K562 (cell line): ENCODE results near the gene IFIT2. TPM values are rescaled to one million over a fixed set of nuclear protein-coding genes. Genes with fewer than 3 reads are reported as not detected.

Experiments used
- ATAC-seq: fragments of 200-7000 bp; cut with Tn5 transposase; 3 replicates; pipeline ENCODE4 v1.9.1; 2020; ENCODE audit warnings: moderate library complexity
- BruUV-seq: library from RNA; stranded (reverse); fragments of 400-500 nt; replicated peaks from 2 replicates; lab custom pipeline; 2021; lab: Mats Ljungman, UMichigan
- CTCF ChIA-PET: fragments of 300-600 bp; formaldehyde crosslinking; extraction: SDS; loops from one replicate; lab custom pipeline; 2021; ENCODE audit warnings: low intra/inter-chr PET ratio; lab: Yijun Ruan, JAX
- POLR2A ChIA-PET: fragments of 300-600, 350-650 bp; sonication (Branson Sonifier 250); formaldehyde crosslinking; extraction: SDS; loops from one replicate; lab custom pipeline; 2021; ENCODE audit warnings: antibody characterized with exemption, inconsistent platforms; lab: Yijun Ruan, JAX
- DNase-seq, 4 experiments: peaks; one replicate each; pipeline versions ENCODE4 v3.0.0 to v3.0.0-alpha.2; 2011 to 2018; ENCODE audit warnings: low spot score in 3 of 4, mixed read lengths in 3 of 4; ENCODE audit errors: extremely low read depth in 1 of 4
- FAIRE-seq: peaks from 2 replicates; lab custom pipeline; 2011; peaks lifted over from hg19 to GRCh38; lab: Jason Lieb, UNC
- H2AFZ ChIP-seq: 2 replicates; pipeline ENCODE4 v1.6.0; 2011; ENCODE audit warnings: low read depth, low read length, control low read depth, inconsistent platforms
- H3K27ac ChIP-seq: fragments of 200-600 bp; 3 replicates; pipeline ENCODE4 v1.8.0; 2011; ENCODE audit warnings: low read depth, mild to moderate bottlenecking, control low read depth, inconsistent platforms, low read length, moderate library complexity, mixed read lengths; ENCODE audit errors: extremely low read depth
- H3K27me3 ChIP-seq, 2 experiments: fragments of 300-600 bp in 1 of 2; 2 replicates in 1 of 2; 3 replicates in 1 of 2; pipeline versions ENCODE4 v1.6.0 to v1.8.0; 2011; ENCODE audit warnings: inconsistent platforms in 2 of 2, low read length in 2 of 2, mild to moderate bottlenecking in 1 of 2, mixed read lengths in 1 of 2, moderate library complexity in 1 of 2; ENCODE audit not compliant: control insufficient read depth in 2 of 2, insufficient read depth in 2 of 2
- H3K36me3 ChIP-seq: fragments of 300-600 bp; 3 replicates; pipeline ENCODE4 v1.8.0; 2011; ENCODE audit warnings: mild to moderate bottlenecking, low read length, inconsistent platforms; ENCODE audit not compliant: control insufficient read depth, insufficient read depth
- H3K4me1 ChIP-seq, 2 experiments: fragments of 200-600 bp in 1 of 2; replicated peaks in 1 of 2; 2 replicates in 1 of 2; 3 replicates in 1 of 2; pipeline versions ENCODE4 v1.5.1 to v1.8.0; 2011; ENCODE audit warnings: inconsistent platforms in 2 of 2, low read length in 2 of 2, mild to moderate bottlenecking in 1 of 2, mixed read lengths in 1 of 2, moderate library complexity in 1 of 2; ENCODE audit not compliant: control insufficient read depth in 2 of 2, insufficient read depth in 2 of 2
- H3K4me2 ChIP-seq: 2 replicates; pipeline ENCODE4 v1.6.1; 2011; ENCODE audit warnings: low read length, control low read depth, inconsistent platforms, mixed read lengths; ENCODE audit not compliant: insufficient read depth
- H3K4me3 ChIP-seq: fragments of 200-600 bp; sonication (generic), shearing (Covaris generic); 2 replicates; pipeline ENCODE4 v1.5.1; 2016; ENCODE audit warnings: control low read depth, inconsistent platforms
- H3K79me2 ChIP-seq: fragments of 200-600 bp; 3 replicates; pipeline ENCODE4 v1.8.0; 2011; ENCODE audit warnings: low read length, inconsistent platforms; ENCODE audit not compliant: control insufficient read depth, insufficient read depth
- H3K9ac ChIP-seq, 2 experiments: 2 replicates each; pipeline versions ENCODE4 v1.6.0 to v1.6.1; 2011; ENCODE audit warnings: low read depth in 2 of 2, low read length in 2 of 2, control low read depth in 1 of 2, inconsistent platforms in 1 of 2, mild to moderate bottlenecking in 1 of 2, mixed read lengths in 1 of 2; ENCODE audit not compliant: insufficient read depth in 1 of 2
- H3K9me1 ChIP-seq: one replicate; pipeline ENCODE4 v1.6.0; 2011; ENCODE audit warnings: inconsistent platforms, mild to moderate bottlenecking, low read length, moderate library complexity; ENCODE audit not compliant: control insufficient read depth, insufficient read depth
- H3K9me3 ChIP-seq: replicated peaks from 2 replicates; pipeline ENCODE4 v1.5.1; 2011; ENCODE audit warnings: low read depth, low read length, inconsistent platforms; ENCODE audit not compliant: control insufficient read depth, insufficient read depth
- H4K20me1 ChIP-seq: replicated peaks from 2 replicates; pipeline ENCODE4 v1.6.1; 2011; ENCODE audit warnings: low read length, inconsistent platforms, mixed read lengths; ENCODE audit not compliant: control insufficient read depth, insufficient read depth
- CBX1 ChIP-seq: sonication (generic); IDR thresholded peaks from 2 replicates; pipeline ENCODE4 v1.6.1; 2016; ENCODE audit warnings: antibody characterized with exemption, low read depth, mild to moderate bottlenecking
- CTBP1 ChIP-seq: fragments of 450-650 bp; IDR thresholded peaks from 2 replicates; pipeline ENCODE4 v1.6.1; 2016; ENCODE audit warnings: borderline replicate concordance
- FOXP4 ChIP-seq: sonication (generic); formaldehyde crosslinking; IDR thresholded peaks from 2 replicates; pipeline ENCODE4 v1.8.0; 2022; ENCODE audit warnings: mild to moderate bottlenecking, missing genetic modification reagents, borderline replicate concordance
- MCM3 ChIP-seq: fragments of 450-650 bp; IDR thresholded peaks from 2 replicates; pipeline ENCODE4 v1.6.1; 2016
- RFX1 ChIP-seq: fragments of 450-650 bp; IDR thresholded peaks from 2 replicates; pipeline ENCODE4 v1.6.1; 2016; ENCODE audit warnings: mild to moderate bottlenecking, moderate library complexity
- SETDB1 ChIP-seq: IDR thresholded peaks from one replicate; pipeline ENCODE4 v1.6.1; 2012; ENCODE audit warnings: low read length, control low read depth, inconsistent platforms
- WGBS: fragments of 100-300 bp; shearing (Covaris generic); methylation state at CpG from one replicate; pipeline ENCODE4 v1.1.6; 2016; ENCODE audit warnings: low coverage, mixed read lengths; ENCODE audit not compliant: insufficient coverage; ENCODE audit errors: missing lambda C conversion rate; 5-methylcytosine and 5-hydroxymethylcytosine counted together
- in situ Hi-C: fragments of 300-500 bp; cut with MboI; formaldehyde crosslinking; loops from 4 replicates; pipeline ENCODE4 v1.15.0; 2018; ENCODE audit warnings: inconsistent platforms, mixed read lengths
- intact Hi-C: fragments of 100-400 bp; cut with micrococcal nuclease; formaldehyde crosslinking; loops from 2 replicates; pipeline ENCODE4 v1.14.2; 2022
- polyA plus RNA-seq, 8 experiments: library from polyadenylated mRNA; depleted of rRNA in 4 of 8; stranded (reverse) in 5 of 8; unstranded in 3 of 8; fragments of >200 nt; fragmentation: Nextera tagmentation in 2 of 8; fragmentation: Illumina TruSeq in 1 of 8; extraction: Ambion mirVana in 2 of 8; extraction: Trizol in 1 of 8; gene quantifications; 2 replicates each; pipeline versions ENCODE4 v1.2.1 to v1.2.3, GENCODE V29; 2011 to 2014; ENCODE audit warnings: inconsistent platforms in 1 of 8, missing spikeins in 1 of 8
- total RNA-seq, 7 experiments: library from RNA; depleted of rRNA in 6 of 7; stranded (reverse); fragments of >200 nt in 6 of 7; fragmentation: Illumina TruSeq in 2 of 7; extraction: Trizol in 2 of 7; gene quantifications; 2 replicates each; pipeline versions ENCODE4 v1.2.1 to v1.2.3, GENCODE V29; 2011 to 2021; ENCODE audit warnings: low replicate concordance in 1 of 7
- TF ChIP-seq, protein P1 (sequence below): fragments of 250-450 bp; sonication (Bioruptor Pico); IDR thresholded peaks from 2 replicates; pipeline ENCODE4 v1.5.0; 2022; ENCODE audit warnings: mild to moderate bottlenecking

IFIT2 gene
- total and polyA plus RNA-seq, 9 of the 15 experiments (the other 6 are each of a cell fraction or from before 2014, with no cell fraction given) = 0.03 to 0.25 (median 0.10) TPM; not detected in 1

DNA sequence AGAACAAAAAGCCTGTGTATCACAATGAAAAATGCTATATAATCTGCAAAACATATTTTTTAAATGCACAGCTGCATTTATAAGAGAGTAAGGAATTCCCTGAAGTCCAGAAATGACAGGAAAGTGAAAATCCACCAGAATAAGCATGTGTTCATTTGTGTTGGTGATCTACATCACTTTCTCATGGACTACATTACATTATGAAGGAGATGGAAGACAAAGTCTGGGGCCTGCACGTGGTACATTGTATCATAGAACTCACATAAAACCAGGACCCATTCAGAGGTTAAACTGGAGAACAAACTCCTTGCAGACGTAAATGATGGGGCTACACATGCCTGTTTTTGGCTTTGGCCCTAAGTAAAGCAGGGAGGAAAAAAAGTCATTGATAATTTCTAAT lies 42.3 kb downstream of the IFIT2 start (continued):
- TF ChIP-seq, protein P1, sequence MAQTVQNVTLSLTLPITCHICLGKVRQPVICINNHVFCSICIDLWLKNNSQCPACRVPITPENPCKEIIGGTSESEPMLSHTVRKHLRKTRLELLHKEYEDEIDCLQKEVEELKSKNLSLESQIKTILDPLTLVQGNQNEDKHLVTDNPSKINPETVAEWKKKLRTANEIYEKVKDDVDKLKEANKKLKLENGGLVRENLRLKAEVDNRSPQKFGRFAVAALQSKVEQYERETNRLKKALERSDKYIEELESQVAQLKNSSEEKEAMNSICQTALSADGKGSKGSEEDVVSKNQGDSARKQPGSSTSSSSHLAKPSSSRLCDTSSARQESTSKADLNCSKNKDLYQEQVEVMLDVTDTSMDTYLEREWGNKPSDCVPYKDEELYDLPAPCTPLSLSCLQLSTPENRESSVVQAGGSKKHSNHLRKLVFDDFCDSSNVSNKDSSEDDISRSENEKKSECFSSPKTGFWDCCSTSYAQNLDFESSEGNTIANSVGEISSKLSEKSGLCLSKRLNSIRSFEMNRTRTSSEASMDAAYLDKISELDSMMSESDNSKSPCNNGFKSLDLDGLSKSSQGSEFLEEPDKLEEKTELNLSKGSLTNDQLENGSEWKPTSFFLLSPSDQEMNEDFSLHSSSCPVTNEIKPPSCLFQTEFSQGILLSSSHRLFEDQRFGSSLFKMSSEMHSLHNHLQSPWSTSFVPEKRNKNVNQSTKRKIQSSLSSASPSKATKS (CRISPR knock-in tag) = no peak

DNA sequence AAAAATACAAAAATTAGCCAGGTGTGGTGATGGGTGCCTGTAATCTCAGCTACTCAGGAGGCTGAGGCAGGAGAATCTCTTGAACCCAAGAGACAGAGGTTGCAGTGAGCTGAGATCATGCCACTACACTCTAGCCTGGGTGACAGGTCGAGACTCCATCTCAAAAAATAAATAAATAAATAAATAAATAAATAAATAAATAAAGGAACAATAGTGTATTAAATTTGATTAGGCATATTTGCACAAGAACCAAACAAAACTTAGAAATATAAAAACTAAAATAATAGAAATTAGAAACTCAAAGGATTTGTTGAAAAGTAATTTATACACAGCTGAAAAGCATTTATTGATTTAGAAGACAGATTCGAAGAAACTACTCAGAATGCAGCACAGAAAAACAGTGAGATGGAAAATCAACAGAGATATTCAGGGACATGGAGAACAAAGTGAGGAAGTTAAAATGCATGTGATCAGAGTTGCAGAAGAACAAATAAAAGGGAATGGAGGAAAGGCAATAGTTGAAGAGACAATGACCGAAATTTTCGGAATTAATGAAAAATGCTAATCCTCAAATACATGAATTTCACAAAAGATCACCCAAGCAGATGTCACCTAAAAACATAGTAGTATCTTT lies 43.6 kb downstream of the IFIT2 start:
- CTCF ChIA-PET = no interaction called here
- no TSS peak for BruUV-seq
- FAIRE-seq (no peak), ATAC-seq (no peak), DNase-seq (no peak)
- H2AFZ ChIP-seq = no peak overlapping the region
- 75% methylated on average over 4 of the region's 4 CpGs for WGBS
- H3K36me3 ChIP-seq = no peaks in the 10 kb centered on the region
- H3K9me3 ChIP-seq = no peaks in the 10 kb centered on the region
- no peaks in the 10 kb centered on the region for H4K20me1 ChIP-seq
- no peak overlapping the region for H3K4me3 ChIP-seq
- H3K4me2 ChIP-seq = no peak overlapping the region
- POLR2A ChIA-PET = no interaction called here
- no peaks in the 10 kb centered on the region for H3K79me2 ChIP-seq
- H3K27ac ChIP-seq = no peak overlapping the region
- no peaks in the 10 kb centered on the region for H3K27me3 ChIP-seq
- peaks cover 0 to 4% of the 10 kb centered on the region in 2 experiments; a peak in 2 of 5 replicates for H3K4me1 ChIP-seq
- H3K9me1 ChIP-seq = no peaks in the 10 kb centered on the region
- intact Hi-C loops (no loop called here), in situ Hi-C loops (no loop called here)
- no peak overlapping the region for H3K9ac ChIP-seq
- no peak for TF ChIP-seq MCM3
- TF ChIP-seq SETDB1 = no peak
- no peak for TF ChIP-seq RFX1
- TF ChIP-seq CTBP1 = no peak
- TF ChIP-seq FOXP4 = no peak
- TF ChIP-seq CBX1 = no peak
